OCI-LY7 (cell line): ENCODE measurements around the gene SP6.

Experiments used
- CTCF ChIP-seq: fragments of 200-600 bp; sonication (generic); conservative IDR thresholded peaks from 2 replicates; pipeline ENCODE4 v1.5.1; 2014; ENCODE audit warnings: mild to moderate bottlenecking, antibody characterized with exemption, low read length, moderate library complexity, mixed read lengths
- EZH2phosphoT487 ChIP-seq: fragments of 200-600 bp; sonication (generic); IDR thresholded peaks from 2 replicates; pipeline ENCODE4 v1.6.1; 2018; ENCODE audit warnings: low read depth, borderline replicate concordance, mild to moderate bottlenecking, mixed run types, antibody characterized with exemption, low read length, moderate library complexity, mixed read lengths

GRCh38 chr17:47836601-47837000 is 14.4 kb downstream of the SP6 start:
- TF ChIP-seq CTCF (no peak), EZH2phosphoT487 (no peak)
